GM06990 (cell line): ENCODE measurements around the gene ABCC9.

ENCODE experiments used
- DNase-seq: peaks from one replicate; pipeline ENCODE4 v3.0.0-alpha.2; 2011; ENCODE audit not compliant: insufficient read length; ENCODE audit errors: extremely low read depth
- H3K27me3 ChIP-seq: replicated peaks from 2 replicates; pipeline ENCODE4 v1.6.0; 2011; ENCODE audit warnings: low read length; ENCODE audit not compliant: control insufficient read depth, insufficient read depth
- H3K36me3 ChIP-seq: 2 replicates; pipeline ENCODE4 v1.5.1; 2011; ENCODE audit warnings: low read length; ENCODE audit not compliant: control insufficient read depth, insufficient read depth
- H3K4me3 ChIP-seq: replicated peaks from 2 replicates; pipeline ENCODE4 v1.5.1; 2011; ENCODE audit warnings: low read depth, mild to moderate bottlenecking, control low read depth, low read length
- CTCF ChIP-seq: IDR thresholded peaks from 2 replicates; pipeline ENCODE4 v1.5.1; 2011; ENCODE audit warnings: low read length, control low read depth, mild to moderate bottlenecking, inconsistent platforms; ENCODE audit not compliant: insufficient read depth, poor library complexity, severe bottlenecking

Gene ABCC9

GRCh38 chr12:21891751-21892217, 49.4 kb downstream of the ABCC9 start:
- no peak overlapping the region for H3K4me3 ChIP-seq
- TF ChIP-seq CTCF, result no peak
- H3K36me3 ChIP-seq, result no peaks in the 10 kb centered on the region
- no peaks in the 10 kb centered on the region for H3K27me3 ChIP-seq
- no peak for DNase-seq

GRCh38 chr12:21888276-21888863, 52.9 kb downstream of the ABCC9 start:
- no peak for DNase-seq
- no peaks in the 10 kb centered on the region for H3K36me3 ChIP-seq
- no peak for TF ChIP-seq CTCF
- H3K4me3 ChIP-seq, result no peak overlapping the region
- H3K27me3 ChIP-seq, result no peaks in the 10 kb centered on the region

GRCh38 chr12:21884936-21885335, 56.3 kb downstream of the ABCC9 start:
- H3K36me3 ChIP-seq, result no peaks in the 10 kb centered on the region
- no peak for DNase-seq
- no peak for TF ChIP-seq CTCF
- no peak overlapping the region for H3K4me3 ChIP-seq
- H3K27me3 ChIP-seq, result no peaks in the 10 kb centered on the region

- H3K36me3 ChIP-seq, result no peaks in the 10 kb centered on the region
- no peak for TF ChIP-seq CTCF
- no peaks in the 10 kb centered on the region for H3K27me3 ChIP-seq
- no peak overlapping the region for H3K4me3 ChIP-seq
- DNase-seq, result no peak
Observed at GRCh38 chr12:21882635-21883034, 58.6 kb downstream of the ABCC9 start.

GRCh38 chr12:21881965-21882364, 59.3 kb downstream of the ABCC9 start:
- DNase-seq, result no peak
- H3K27me3 ChIP-seq, result no peaks in the 10 kb centered on the region
- TF ChIP-seq CTCF, result no peak
- no peaks in the 10 kb centered on the region for H3K36me3 ChIP-seq
- no peak overlapping the region for H3K4me3 ChIP-seq

GRCh38 chr12:21879312-21879711, 61.9 kb downstream of the ABCC9 start:
- no peaks in the 10 kb centered on the region for H3K36me3 ChIP-seq
- DNase-seq, result no peak
- no peak overlapping the region for H3K4me3 ChIP-seq
- TF ChIP-seq CTCF, result no peak
- H3K27me3 ChIP-seq, result no peaks in the 10 kb centered on the region
